Keratinocyte (primary cell): ENCODE measurements around the gene EN2. TPM values are rescaled to one million over a fixed set of nuclear protein-coding genes. Genes with fewer than 3 reads are reported as not detected.

Source experiments
- DNase-seq: peaks from one replicate; pipeline ENCODE4 v3.0.0-alpha.2; 2011; ENCODE audit warnings: low read depth, missing footprints, low spot score
- FAIRE-seq: peaks from 2 replicates; lab custom pipeline; 2011; peaks lifted over from hg19 to GRCh38; lab: Jason Lieb, UNC
- H2AFZ ChIP-seq: 2 replicates; pipeline ENCODE4 v1.6.0; 2012; ENCODE audit warnings: low read length, control low read depth, inconsistent platforms; ENCODE audit not compliant: control insufficient read depth
- H3K27ac ChIP-seq: 2 replicates; pipeline ENCODE4 v1.5.1; 2011; ENCODE audit warnings: low read length; ENCODE audit not compliant: control insufficient read depth, insufficient read depth
- H3K27me3 ChIP-seq: 3 replicates; pipeline ENCODE4 v1.6.0; 2011; ENCODE audit warnings: low read length; ENCODE audit not compliant: control insufficient read depth, insufficient read depth; ENCODE audit errors: extremely low read depth
- H3K36me3 ChIP-seq, 2 experiments: 2 replicates in 1 of 2; 3 replicates in 1 of 2; pipeline ENCODE4 v1.5.1; 2011; ENCODE audit warnings: low read length in 2 of 2, mild to moderate bottlenecking in 1 of 2; ENCODE audit not compliant: control insufficient read depth in 2 of 2, insufficient read depth in 2 of 2; ENCODE audit errors: extremely low read depth in 1 of 2
- H3K4me1 ChIP-seq: 3 replicates; pipeline ENCODE4 v1.5.1; 2011; ENCODE audit warnings: low read length; ENCODE audit not compliant: control insufficient read depth, insufficient read depth; ENCODE audit errors: extremely low read depth
- H3K4me2 ChIP-seq: 3 replicates; pipeline ENCODE4 v1.6.0; 2011; ENCODE audit warnings: low read depth, low read length; ENCODE audit not compliant: control insufficient read depth, insufficient read depth; ENCODE audit errors: extremely low read depth
- H3K4me3 ChIP-seq, 3 experiments: fragments of 200-600 bp in 1 of 3; sonication (generic) in 1 of 3; 2 replicates in 2 of 3; 3 replicates in 1 of 3; pipeline ENCODE4 v1.5.1; 2011 to 2016; ENCODE audit warnings: low read length in 3 of 3, mild to moderate bottlenecking in 3 of 3, control low read depth in 2 of 3, inconsistent platforms in 1 of 3, low read depth in 1 of 3, mixed read lengths in 1 of 3, mixed run types in 1 of 3, moderate library complexity in 1 of 3; ENCODE audit not compliant: control insufficient read depth in 2 of 3, insufficient read depth in 2 of 3; ENCODE audit errors: extremely low read depth in 1 of 3
- H3K79me2 ChIP-seq: 2 replicates; pipeline ENCODE4 v1.6.0; 2012; ENCODE audit warnings: low read length; ENCODE audit not compliant: control insufficient read depth, insufficient read depth
- H3K9ac ChIP-seq: 3 replicates; pipeline ENCODE4 v1.6.0; 2011; ENCODE audit warnings: low read length; ENCODE audit not compliant: control insufficient read depth, insufficient read depth; ENCODE audit errors: extremely low read depth
- H3K9me1 ChIP-seq: 3 replicates; pipeline ENCODE4 v1.6.0; 2011; ENCODE audit warnings: low read length; ENCODE audit not compliant: control insufficient read depth, insufficient read depth; ENCODE audit errors: extremely low read depth
- H3K9me3 ChIP-seq: 2 replicates; pipeline ENCODE4 v1.5.1; 2012; ENCODE audit warnings: low read depth, low read length; ENCODE audit not compliant: control insufficient read depth
- H4K20me1 ChIP-seq: 3 replicates; pipeline ENCODE4 v1.6.0; 2011; ENCODE audit warnings: low read length; ENCODE audit not compliant: control insufficient read depth, insufficient read depth; ENCODE audit errors: extremely low read depth
- EZH2 ChIP-seq: IDR thresholded peaks from one replicate; pipeline ENCODE4 v1.6.1; 2012; ENCODE audit warnings: inconsistent platforms, mild to moderate bottlenecking, low read length, moderate library complexity
- dilution Hi-C: fragments of 300-500 bp; cut with MboI; formaldehyde crosslinking; loops from one replicate; pipeline ENCODE4 v1.7.0; 2020; ENCODE audit warnings: low sequenced_read_pairs; ENCODE audit not compliant: extremely low pct_ligation_motif_present
- polyA plus RNA-seq, 5 experiments: library from polyadenylated mRNA; depleted of rRNA in 3 of 5; stranded (reverse) in 3 of 5; stranded (forward) in 1 of 5; unstranded in 1 of 5; fragments of >200 nt; gene quantifications; 1 replicate in 1 of 5; 2 replicates in 3 of 5; 3 replicates in 1 of 5; pipeline versions ENCODE4 v1.2.1 to v1.2.3, GENCODE V29; 2011 to 2012; ENCODE audit warnings: missing spikeins in 2 of 5, low read depth in 1 of 5, low replicate concordance in 1 of 5
- TF ChIP-seq, protein P1 (sequence below), 3 experiments: IDR thresholded peaks in 1 of 3; conservative IDR thresholded peaks in 1 of 3; optimal IDR thresholded peaks in 1 of 3; 2 replicates in 2 of 3; 3 replicates in 1 of 3; pipeline versions ENCODE3 to v1.5.1; 2011; ENCODE audit warnings: low read length in 3 of 3, mild to moderate bottlenecking in 3 of 3, moderate library complexity in 2 of 3, control low read depth in 1 of 3, inconsistent platforms in 1 of 3; ENCODE audit not compliant: insufficient read depth in 2 of 3; ENCODE audit errors: extremely low read depth in 1 of 3

The EN2 gene
- polyA plus RNA-seq, 1 donor (not counting 4 experiments of a cell fraction or from before 2014, with no cell fraction given): 0.05 TPM

DNA sequence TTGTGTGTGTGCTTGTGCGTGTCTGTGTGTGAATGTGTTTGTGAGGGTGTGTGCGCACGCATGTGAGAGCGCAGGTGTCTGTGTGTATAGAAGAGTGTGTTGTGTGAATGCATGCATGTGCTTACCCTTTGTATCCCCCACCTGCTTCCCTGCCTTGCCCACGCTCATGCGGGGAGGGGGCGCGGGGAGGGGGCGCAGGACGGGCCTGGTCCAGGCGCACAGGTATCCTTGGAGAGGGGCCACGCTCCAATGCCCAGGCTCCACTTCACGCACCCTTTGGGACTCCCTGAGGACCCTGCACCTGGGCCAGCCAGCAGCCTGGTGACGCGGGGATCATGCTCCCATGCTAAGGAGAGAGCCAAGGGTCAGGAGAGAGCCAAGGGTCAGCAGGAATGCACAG lies 47.9 kb upstream of the EN2 start:
- no peak for TF ChIP-seq EZH2
- TF ChIP-seq, protein P1, sequence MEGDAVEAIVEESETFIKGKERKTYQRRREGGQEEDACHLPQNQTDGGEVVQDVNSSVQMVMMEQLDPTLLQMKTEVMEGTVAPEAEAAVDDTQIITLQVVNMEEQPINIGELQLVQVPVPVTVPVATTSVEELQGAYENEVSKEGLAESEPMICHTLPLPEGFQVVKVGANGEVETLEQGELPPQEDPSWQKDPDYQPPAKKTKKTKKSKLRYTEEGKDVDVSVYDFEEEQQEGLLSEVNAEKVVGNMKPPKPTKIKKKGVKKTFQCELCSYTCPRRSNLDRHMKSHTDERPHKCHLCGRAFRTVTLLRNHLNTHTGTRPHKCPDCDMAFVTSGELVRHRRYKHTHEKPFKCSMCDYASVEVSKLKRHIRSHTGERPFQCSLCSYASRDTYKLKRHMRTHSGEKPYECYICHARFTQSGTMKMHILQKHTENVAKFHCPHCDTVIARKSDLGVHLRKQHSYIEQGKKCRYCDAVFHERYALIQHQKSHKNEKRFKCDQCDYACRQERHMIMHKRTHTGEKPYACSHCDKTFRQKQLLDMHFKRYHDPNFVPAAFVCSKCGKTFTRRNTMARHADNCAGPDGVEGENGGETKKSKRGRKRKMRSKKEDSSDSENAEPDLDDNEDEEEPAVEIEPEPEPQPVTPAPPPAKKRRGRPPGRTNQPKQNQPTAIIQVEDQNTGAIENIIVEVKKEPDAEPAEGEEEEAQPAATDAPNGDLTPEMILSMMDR (optimal IDR thresholded peaks at IDR 0.05 in 1 of 3, IDR thresholded peaks at IDR 0.05 in 1 of 3, conservative IDR thresholded peaks at IDR 0.05 in 1 of 3; ENCODE audit: extremely low read depth in 1 of 3, insufficient read depth in 2 of 3, low read length in 3 of 3): no peak
- no peaks in the 10 kb centered on the region for H4K20me1 ChIP-seq
- no peaks in the 10 kb centered on the region for H3K9me1 ChIP-seq
- dilution Hi-C loops: no loop called here
- H3K79me2 ChIP-seq: no peaks in the 10 kb centered on the region
- H3K4me3 ChIP-seq: no peak overlapping the region
- no peaks in the 10 kb centered on the region for H3K4me1 ChIP-seq
- no peak overlapping the region for H2AFZ ChIP-seq
- FAIRE-seq (no peak), DNase-seq (no peak)
- H3K4me2 ChIP-seq: no peak overlapping the region
- H3K27me3 ChIP-seq: peaks cover 39% of the 10 kb centered on the region
- H3K9ac ChIP-seq: no peak overlapping the region
- no peaks in the 10 kb centered on the region for H3K36me3 ChIP-seq
- H3K27ac ChIP-seq: no peak overlapping the region
- no peaks in the 10 kb centered on the region for H3K9me3 ChIP-seq

DNA sequence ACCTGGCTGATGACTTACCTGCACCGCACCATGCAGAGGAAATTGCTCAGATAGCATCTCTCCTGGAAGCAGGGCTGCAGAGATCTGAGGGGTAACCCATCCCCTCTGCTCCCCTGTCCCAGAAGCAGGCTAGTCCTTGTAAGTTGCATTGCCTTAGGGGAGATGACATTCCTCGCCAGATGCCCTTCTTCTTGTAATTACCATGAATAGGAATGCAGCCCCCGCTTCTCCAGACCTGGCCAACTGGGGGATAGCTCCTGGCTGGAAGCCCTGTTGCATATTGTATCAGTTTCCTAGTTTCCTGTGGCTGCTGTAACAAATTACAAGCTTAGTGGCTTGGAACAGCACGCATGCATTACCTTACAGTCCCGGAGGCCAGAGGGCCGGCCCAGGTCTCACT lies 47.5 kb upstream of the EN2 start:
- Histone ChIP-seq H3K27ac (no peak overlapping the region), H3K4me1 (no peaks in the 10 kb centered on the region), H3K9ac (no peak overlapping the region), H3K79me2 (no peaks in the 10 kb centered on the region), H3K9me3 (no peaks in the 10 kb centered on the region), H3K36me3 (no peaks in the 10 kb centered on the region), H4K20me1 (no peaks in the 10 kb centered on the region), H3K4me3 (no peak overlapping the region), H3K4me2 (no peak overlapping the region), H3K9me1 (no peaks in the 10 kb centered on the region), H3K27me3 (peaks cover 34% of the 10 kb centered on the region), H2AFZ (no peak overlapping the region)
- FAIRE-seq: no peak
- no peak for DNase-seq
- TF ChIP-seq, protein P1 (optimal IDR thresholded peaks at IDR 0.05 in 1 of 3, IDR thresholded peaks at IDR 0.05 in 1 of 3, conservative IDR thresholded peaks at IDR 0.05 in 1 of 3; ENCODE audit: extremely low read depth in 1 of 3, insufficient read depth in 2 of 3, low read length in 3 of 3): no peak
- TF ChIP-seq EZH2: no peak
- dilution Hi-C loops: no loop called here
